ENCODE data around the gene ERBB2. TPM values are rescaled to one million over a fixed set of nuclear protein-coding genes. Genes with fewer than 3 reads are reported as not detected.
A peak's percentile ranks its signal among the peaks of the same experiment; 100 is the strongest.

The ERBB2 gene
- total and polyA plus RNA-seq, 2 of the 13 experiments (the other 11 are each of a cell fraction or from before 2014, with no cell fraction given), result 57.7 to 64.1 TPM

- TF ChIP-seq ZBTB46 (CRISPR knock-in tag; IDR thresholded peaks at IDR 0.05; ENCODE audit: borderline replicate concordance) (no peak), SRF (IDR thresholded peaks at IDR 0.05; ENCODE audit: low read depth, low read length) (no peak), AHDC1 (CRISPR knock-in tag; IDR thresholded peaks at IDR 0.05; ENCODE audit: borderline replicate concordance) (no peak), PAX8 (CRISPR knock-in tag; IDR thresholded peaks at IDR 0.05; ENCODE audit: borderline replicate concordance) (no peak), ZNF768 (CRISPR knock-in tag; IDR thresholded peaks at IDR 0.05) (peak; percentile 40; the same call in 1 of the 2 replicates), CREB1 (IDR thresholded peaks at IDR 0.05) (0 out of 2 replicates have a peak, but pooled peaks have one; percentile 19), CREB1 (CRISPR knock-in tag; IDR thresholded peaks at IDR 0.05) (no peak), ATF7 (IDR thresholded peaks at IDR 0.05) (peak; percentile 68), ATF7 (CRISPR knock-in tag; IDR thresholded peaks at IDR 0.05) (no peak)
- DNase-seq (ENCODE audit: low spot score) (no peak), FAIRE-seq (no peak), ATAC-seq (no peak)
- intact Hi-C loops (cut with micrococcal nuclease; ENCODE audit: unreplicated experiment), result loop anchor here (5.0 kb wide), 1 partner anchor 80 kb away; no protein-coding TSS in a partner anchor
- no TSS peak for BruUV-seq (replicated peaks)
- H3K4me3 ChIP-seq (replicated peaks in 1 of 3; ENCODE audit: insufficient read depth in 1 of 3, low read depth in 2 of 3, low read length in 3 of 3), result no peak overlapping the region
- H3K4me2 ChIP-seq (ENCODE audit: low read depth, low read length), result no peak overlapping the region
- WGBS (ENCODE audit: low lambda C conversion rate), result 76% methylated on average over 13 of the region's 13 CpGs
- CTCF ChIA-PET (ENCODE audit: low intra/inter-chr PET ratio, low total read pairs), result interaction anchor here (4.0 kb wide), 1 partner anchor 130 kb away, joined by 57 read pairs; no protein-coding TSS in a partner anchor
- H3K79me2 ChIP-seq (ENCODE audit: insufficient read depth, low read length), result no peaks in the 10 kb centered on the region
- H3K9ac ChIP-seq (ENCODE audit: insufficient read depth, low read depth, low read length), result no peak overlapping the region
- peaks cover 4 to 25% of the 10 kb centered on the region in 2 experiments; a peak in 4 of 5 replicates for H3K27me3 ChIP-seq (ENCODE audit: control insufficient read depth in 1 of 2, insufficient read depth in 2 of 2, low read length in 2 of 2)
- in situ Hi-C loops (cut with HindIII; ENCODE audit: extremely low pct_ligation_motif_present, low pct_unique_long_range_greater_than_20kb), result loop anchor here (5.0 kb wide), 2 partner anchors 80 to 130 kb away; no protein-coding TSS in a partner anchor
- no peak overlapping the region for H3K27ac ChIP-seq (ENCODE audit: extremely low read length, insufficient read depth, low read length)
- POLR2A ChIA-PET, result interaction anchor here (0.7 to 5.3 kb wide), 5 partner anchors 13 to 98 kb away, joined by 3 to 52 read pairs (median 4); no protein-coding TSS in a partner anchor
- H3K4me1 ChIP-seq (ENCODE audit: insufficient read depth, low read length), result peaks cover 79% of the 10 kb centered on the region
- H3K36me3 ChIP-seq (replicated peaks in 1 of 2; ENCODE audit: control insufficient read depth in 1 of 2, insufficient read depth in 2 of 2, low read length in 2 of 2), result no peaks in the 10 kb centered on the region; a peak in 2 of 5 replicates
- H4K20me1 ChIP-seq (ENCODE audit: insufficient read depth, low read length), result no peaks in the 10 kb centered on the region; the same call in 1 of the 2 replicates
- no peak overlapping the region for H2AFZ ChIP-seq (ENCODE audit: low read length)
- H3K9me3 ChIP-seq (ENCODE audit: low read length), result no peaks in the 10 kb centered on the region
Measured at GRCh38 chr17:39752241-39752881, 52.5 kb downstream of the ERBB2 start.
